GM23338 (cell line): ENCODE data around the gene MANBA. TPM values are rescaled to one million over a fixed set of nuclear protein-coding genes. Genes with fewer than 3 reads are reported as not detected.

Source experiments
- ATAC-seq: fragments of 200-7000 bp; cut with Tn5 transposase; 3 replicates; pipeline ENCODE4 v1.9.1; 2020
- DNase-seq: peaks from one replicate; pipeline ENCODE4 v3.0.0-alpha.2; 2015; ENCODE audit warnings: low spot score
- H2AFZ ChIP-seq: fragments of 200-600 bp; sonication (generic); 2 replicates; pipeline ENCODE4 v1.8.0; 2016; ENCODE audit warnings: antibody characterized with exemption, mild to moderate bottlenecking, moderate library complexity
- H3F3A ChIP-seq: fragments of 200-600 bp; sonication (generic); replicated peaks from 2 replicates; pipeline ENCODE4 v1.8.0; 2017; ENCODE audit warnings: antibody characterized with exemption, mixed run types, low read depth
- H3K27ac ChIP-seq: fragments of 200-600 bp; sonication (generic); 2 replicates; pipeline ENCODE4 v1.6.1; 2016; ENCODE audit warnings: low read depth
- H3K27me3 ChIP-seq: fragments of 200-600 bp; sonication (generic); 2 replicates; pipeline ENCODE4 v1.8.0; 2016; ENCODE audit warnings: mild to moderate bottlenecking, mixed run types, moderate library complexity; ENCODE audit not compliant: insufficient read depth
- H3K36me3 ChIP-seq: fragments of 200-600 bp; sonication (generic); 2 replicates; pipeline ENCODE4 v1.8.0; 2016; ENCODE audit warnings: mild to moderate bottlenecking; ENCODE audit not compliant: insufficient read depth
- H3K4me1 ChIP-seq: fragments of 200-600 bp; sonication (generic); 2 replicates; pipeline ENCODE4 v1.8.0; 2016; ENCODE audit warnings: mild to moderate bottlenecking, moderate library complexity; ENCODE audit not compliant: insufficient read depth
- H3K4me2 ChIP-seq: fragments of 200-600 bp; sonication (generic); 2 replicates; pipeline ENCODE4 v1.7.1; 2017; ENCODE audit warnings: mixed run types
- H3K4me3 ChIP-seq: fragments of 200-600 bp; sonication (generic); 2 replicates; pipeline ENCODE4 v1.6.1; 2016; ENCODE audit warnings: mixed run types
- H3K79me2 ChIP-seq: fragments of 200-600 bp; sonication (generic); replicated peaks from 2 replicates; pipeline ENCODE4 v1.8.0; 2017; ENCODE audit warnings: mild to moderate bottlenecking; ENCODE audit not compliant: insufficient read depth
- H3K9me2 ChIP-seq: fragments of 200-600 bp; sonication (generic); 2 replicates; pipeline ENCODE4 v1.8.0; 2017; ENCODE audit not compliant: insufficient read depth
- H4K20me1 ChIP-seq: fragments of 200-600 bp; sonication (generic); replicated peaks from 2 replicates; pipeline ENCODE4 v1.8.0; 2017; ENCODE audit warnings: mild to moderate bottlenecking; ENCODE audit not compliant: insufficient read depth
- H3K27ac Mint-ChIP-seq: 2 replicates; pipeline ENCODE4 v1.8.0; 2020; ENCODE audit warnings: inconsistent platforms, mild to moderate bottlenecking, moderate library complexity, mixed read lengths
- H3K27me3 Mint-ChIP-seq: 3 replicates; pipeline ENCODE4 v1.8.0; 2022; ENCODE audit warnings: low read depth, mild to moderate bottlenecking, moderate library complexity, mixed read lengths, inconsistent platforms; ENCODE audit not compliant: insufficient read depth, poor library complexity
- H3K36me3 Mint-ChIP-seq: 3 replicates; pipeline ENCODE4 v1.8.0; 2021; ENCODE audit warnings: low read depth, mild to moderate bottlenecking, inconsistent platforms, moderate library complexity, mixed read lengths
- H3K4me1 Mint-ChIP-seq: 3 replicates; pipeline ENCODE4 v1.8.0; 2020; ENCODE audit warnings: mild to moderate bottlenecking, inconsistent platforms, mixed read lengths
- H3K4me3 Mint-ChIP-seq: 3 replicates; pipeline ENCODE4 v1.8.0; 2021; ENCODE audit warnings: moderate library complexity, mild to moderate bottlenecking, inconsistent platforms, mixed read lengths
- H3K9me3 Mint-ChIP-seq: 3 replicates; pipeline ENCODE4 v1.8.0; 2020; ENCODE audit warnings: moderate library complexity, mild to moderate bottlenecking, inconsistent platforms, mixed read lengths
- CTCF ChIP-seq, 2 experiments: fragments of 200-600 bp in 1 of 2; sonication (generic) in 1 of 2; conservative IDR thresholded peaks; 2 replicates each; pipeline versions ENCODE4 v1.5.1 to v1.6.1; 2016 to 2017; ENCODE audit warnings: antibody characterized with exemption in 2 of 2, low read depth in 2 of 2, mild to moderate bottlenecking in 2 of 2, moderate library complexity in 1 of 2
- EZH2 ChIP-seq: fragments of 200-600 bp; sonication (generic); IDR thresholded peaks from one replicate; pipeline ENCODE4 v1.8.0; 2017; ENCODE audit warnings: antibody characterized with exemption, mild to moderate bottlenecking, low read depth; ENCODE audit not compliant: unreplicated experiment
- JUNB ChIP-seq: IDR thresholded peaks from one replicate; pipeline ENCODE4 v1.6.1; 2016; ENCODE audit warnings: antibody characterized with exemption; ENCODE audit not compliant: unreplicated experiment
- NANOG ChIP-seq: IDR thresholded peaks from 2 replicates; pipeline ENCODE4 v1.6.1; 2016; ENCODE audit warnings: antibody characterized with exemption, borderline replicate concordance
- POLR2AphosphoS5 ChIP-seq: IDR thresholded peaks from 2 replicates; pipeline ENCODE4 v1.6.1; 2016; ENCODE audit warnings: antibody characterized with exemption, low read depth
- REST ChIP-seq: IDR thresholded peaks from one replicate; pipeline ENCODE4 v1.6.1; 2018; ENCODE audit warnings: antibody characterized with exemption; ENCODE audit not compliant: unreplicated experiment
- STAT1 ChIP-seq: IDR thresholded peaks from one replicate; pipeline ENCODE4 v1.6.1; 2016; ENCODE audit warnings: antibody characterized with exemption; ENCODE audit not compliant: unreplicated experiment
- ZNF462 ChIP-seq: fragments of 250-450 bp; sonication (Bioruptor Pico); IDR thresholded peaks from 2 replicates; pipeline ENCODE4 v1.5.0; 2020; ENCODE audit warnings: mild to moderate bottlenecking, moderate library complexity
- polyA plus RNA-seq: library from polyadenylated mRNA; unstranded; fragments of >200 nt; fragmentation: Nextera tagmentation; extraction: Ambion mirVana; gene quantifications from 2 replicates; pipeline ENCODE4 v1.2.1, GENCODE V29; 2016
- total RNA-seq: library from RNA; depleted of rRNA; stranded (reverse); fragments of >200 nt; shearing (Covaris generic); gene quantifications from 2 replicates; pipeline ENCODE4 v1.2.3, GENCODE V29; 2014

The MANBA gene
- total and polyA plus RNA-seq, 2 experiments from 2014 or later = 13.2 to 54.3 TPM

- H3K4me3 Mint-ChIP-seq = no peak overlapping the region
- no peaks in the 10 kb centered on the region; the same call in 2 of the 3 replicates for H3K9me3 Mint-ChIP-seq
- no peak overlapping the region for H3K4me2 ChIP-seq
- H3K36me3 Mint-ChIP-seq = peaks cover 32% of the 10 kb centered on the region; the same call in 2 of the 3 replicates
- no peaks in the 10 kb centered on the region for H3K27me3 ChIP-seq
- H2AFZ ChIP-seq = no peak overlapping the region
- H3K79me2 ChIP-seq = no peaks in the 10 kb centered on the region
- H3K27ac ChIP-seq = no peak overlapping the region
- H4K20me1 ChIP-seq = peaks cover 34% of the 10 kb centered on the region
- TF ChIP-seq ZNF462 (CRISPR knock-in tag) (no peak), NANOG (no peak), CTCF (conservative IDR thresholded peaks at IDR 0.05; ENCODE audit: low read depth in 2 of 2) (no peak), POLR2AphosphoS5 (peak; percentile 46; the same call in 1 of the 2 replicates), STAT1 (no peak), JUNB (no peak), EZH2 (no peak), REST (no peak)
- peaks cover 29% of the 10 kb centered on the region for H3K4me1 ChIP-seq
- peaks cover 35% of the 10 kb centered on the region for H3K4me1 Mint-ChIP-seq
- H3K27me3 Mint-ChIP-seq = peaks cover 7% of the 10 kb centered on the region
- DNase-seq (peak; percentile 24), ATAC-seq (peak; percentile 58)
- H3F3A ChIP-seq = no peaks in the 10 kb centered on the region; the same call in 1 of the 2 replicates
- no peaks in the 10 kb centered on the region for H3K9me2 ChIP-seq
- H3K4me3 ChIP-seq = no peak overlapping the region
- peaks cover 4% of the 10 kb centered on the region; the same call in 1 of the 2 replicates for H3K36me3 ChIP-seq
- H3K27ac Mint-ChIP-seq = no peak overlapping the region
These were observed 31.7 kb upstream of the MANBA start for GRCh38 chr4:102792361-102792936.
